Measurements from ENCODE around the gene CELF2. TPM values are rescaled to one million over a fixed set of nuclear protein-coding genes. Genes with fewer than 3 reads are reported as not detected.
A peak's percentile ranks its signal among the peaks of the same experiment; 100 is the strongest.

Gene CELF2
- total RNA-seq, 2 donors from 2014 or later: 70.6 to 80.6 TPM

- no peak for DNase-seq (ENCODE audit: low spot score)
- intact Hi-C loops (cut with DNase I): no loop called here
Measured at GRCh38 chr10:11266426-11266825, 248.8 kb downstream of the CELF2 start.

GRCh38 chr10:11270135-11270857 is 252.6 kb downstream of the CELF2 start:
- peak; percentile 92 for DNase-seq (ENCODE audit: low spot score)
- intact Hi-C loops (cut with DNase I): no loop called here

GRCh38 chr10:11270858-11271179 is 253.1 kb downstream of the CELF2 start:
- no peak for DNase-seq (ENCODE audit: low spot score)

GRCh38 chr10:11272915-11273389 is 255.3 kb downstream of the CELF2 start:
- DNase-seq (ENCODE audit: low spot score): no peak
- intact Hi-C loops (cut with DNase I): no loop called here

More at GRCh38 chr10:11270858-11271179, 253.1 kb downstream of the CELF2 start:
- intact Hi-C loops (cut with DNase I): no loop called here

- intact Hi-C loops (cut with DNase I): no loop called here
- DNase-seq (ENCODE audit: low spot score): no peak
Measured at GRCh38 chr10:11274452-11274851, 256.8 kb downstream of the CELF2 start.

- no peak for DNase-seq (ENCODE audit: low spot score)
- intact Hi-C loops (cut with DNase I): no loop called here
Measured at GRCh38 chr10:11275651-11276050, 258.0 kb downstream of the CELF2 start.

- DNase-seq (ENCODE audit: low spot score): no peak
- intact Hi-C loops (cut with DNase I): no loop called here
Measured at GRCh38 chr10:11276449-11276990, 258.8 kb downstream of the CELF2 start.

- intact Hi-C loops (cut with DNase I): no loop called here
- DNase-seq (ENCODE audit: low spot score): no peak
Measured at GRCh38 chr10:11279314-11279713, 261.6 kb downstream of the CELF2 start.

GRCh38 chr10:11280187-11280932 is 262.7 kb downstream of the CELF2 start:
- intact Hi-C loops (cut with DNase I): no loop called here
- DNase-seq (ENCODE audit: low spot score): no peak

GRCh38 chr10:11282156-11282555 is 264.5 kb downstream of the CELF2 start:
- DNase-seq (ENCODE audit: low spot score): no peak
- intact Hi-C loops (cut with DNase I): no loop called here

- no peak for DNase-seq (ENCODE audit: low spot score)
- intact Hi-C loops (cut with DNase I): no loop called here
Measured at GRCh38 chr10:11282661-11283060, 265.0 kb downstream of the CELF2 start.

- no peak for DNase-seq (ENCODE audit: low spot score)
- intact Hi-C loops (cut with DNase I): no loop called here
Measured at GRCh38 chr10:11284291-11285085, 266.8 kb downstream of the CELF2 start.

GRCh38 chr10:11285171-11285570 is 267.5 kb downstream of the CELF2 start:
- DNase-seq (ENCODE audit: low spot score): no peak
- intact Hi-C loops (cut with DNase I): no loop called here

GRCh38 chr10:11286261-11286852 is 268.7 kb downstream of the CELF2 start:
- intact Hi-C loops (cut with DNase I): no loop called here
- no peak for DNase-seq (ENCODE audit: low spot score)

GRCh38 chr10:11288302-11288701 is 270.6 kb downstream of the CELF2 start:
- intact Hi-C loops (cut with DNase I): no loop called here
- peak; percentile 43 for DNase-seq (ENCODE audit: low spot score)

GRCh38 chr10:11290156-11290890 is 272.7 kb downstream of the CELF2 start:
- peak; percentile 62 for DNase-seq (ENCODE audit: low spot score)
- intact Hi-C loops (cut with DNase I): no loop called here

GRCh38 chr10:11292576-11293302 is 275.1 kb downstream of the CELF2 start:
- peak; percentile 55 for DNase-seq (ENCODE audit: low spot score)
- intact Hi-C loops (cut with DNase I): loop anchor here in 1 of 2 donors (2.0 kb wide), 1 partner anchor 72 kb away; no protein-coding TSS in a partner anchor

- intact Hi-C loops (cut with DNase I): loop anchor here in 1 of 2 donors (2.0 kb wide), 1 partner anchor 71 kb away; no protein-coding TSS in a partner anchor
Measured at GRCh38 chr10:11293332-11293731, 275.7 kb downstream of the CELF2 start.

More at GRCh38 chr10:11293332-11293731, 275.7 kb downstream of the CELF2 start:
- peak; percentile 42 for DNase-seq (ENCODE audit: low spot score)

All from posterior vena cava (tissue), 2 donors.